ENCODE results near the gene APP.

Gene APP

GRCh38 chr21:25903607-25904006 is 267.0 kb downstream of the APP start:
- DNase-seq (ENCODE audit: low spot score) = no peak

GRCh38 chr21:25901330-25901979 is 269.1 kb downstream of the APP start:
- DNase-seq (ENCODE audit: low spot score) = no peak

- no peak for DNase-seq (ENCODE audit: low spot score)
Measured at GRCh38 chr21:25898671-25899070, 271.9 kb downstream of the APP start.

- DNase-seq (ENCODE audit: low spot score) = no peak
Measured at GRCh38 chr21:25897383-25897782, 273.2 kb downstream of the APP start.

GRCh38 chr21:25896501-25897056 is 274.0 kb downstream of the APP start:
- no peak for DNase-seq (ENCODE audit: low spot score)

- DNase-seq (ENCODE audit: low spot score) = peak; percentile 34
Measured at GRCh38 chr21:25895565-25896205, 274.9 kb downstream of the APP start.

- no peak for DNase-seq (ENCODE audit: low spot score)
Measured at GRCh38 chr21:25893191-25893590, 277.4 kb downstream of the APP start.

- no peak for DNase-seq (ENCODE audit: low spot score)
Measured at GRCh38 chr21:25891596-25891995, 279.0 kb downstream of the APP start.

- DNase-seq (ENCODE audit: low spot score) = no peak
Measured at GRCh38 chr21:25890001-25890400, 280.6 kb downstream of the APP start.

GRCh38 chr21:25888711-25889110 is 281.9 kb downstream of the APP start:
- DNase-seq (ENCODE audit: low spot score) = no peak

GRCh38 chr21:25887646-25888306 is 282.8 kb downstream of the APP start:
- DNase-seq (ENCODE audit: low spot score) = no peak

- no peak for DNase-seq (ENCODE audit: low spot score)
Measured at GRCh38 chr21:25887166-25887565, 283.4 kb downstream of the APP start.

GRCh38 chr21:25885880-25886279 is 284.7 kb downstream of the APP start:
- no peak for DNase-seq (ENCODE audit: low spot score)

- no peak for DNase-seq (ENCODE audit: low spot score)
Measured at GRCh38 chr21:25885405-25885804, 285.2 kb downstream of the APP start.

- no peak for DNase-seq (ENCODE audit: low spot score)
Measured at GRCh38 chr21:25884311-25884710, 286.3 kb downstream of the APP start.

GRCh38 chr21:25881524-25882376 is 288.8 kb downstream of the APP start:
- peak; percentile 66 for DNase-seq (ENCODE audit: low spot score)

GRCh38 chr21:25879203-25879602 is 291.4 kb downstream of the APP start:
- DNase-seq (ENCODE audit: low spot score) = no peak

- DNase-seq (ENCODE audit: low spot score) = no peak
Measured at GRCh38 chr21:25878344-25878743, 292.2 kb downstream of the APP start.

- no peak for DNase-seq (ENCODE audit: low spot score)
Measured at GRCh38 chr21:25872271-25872670, 298.3 kb downstream of the APP start.

GRCh38 chr21:25871566-25871965 is 299.0 kb downstream of the APP start:
- DNase-seq (ENCODE audit: low spot score) = peak; percentile 2

GRCh38 chr21:25870084-25870483 is 300.5 kb downstream of the APP start:
- no peak for DNase-seq (ENCODE audit: low spot score)

GRCh38 chr21:25867061-25867460 is 303.5 kb downstream of the APP start:
- no peak for DNase-seq (ENCODE audit: low spot score)
